Stimulated activated CD4-positive, alpha-beta T cell treated with anti-CD3 and anti-CD28 coated beads, TNF-alpha, amount 100 ng/mL, for 4 hours (primary cell): ENCODE data around the gene SPRR5.

Experiments used
- DNase-seq, 3 experiments: peaks; one replicate each; pipeline ENCODE4 v3.0.0-alpha.2; 2020; ENCODE audit warnings: low read depth in 3 of 3

SPRR5 gene

GRCh38 chr1:152946651-152947256, at the start of gene SPRR5:
Gene SPRR5 (plus strand): TSS chr1:152947206. CDS start chr1:152948555, 1,349 bp downstream.
- no peak for DNase-seq

- DNase-seq, result no peak
Observed at GRCh38 chr1:152899027-152899426, 48.0 kb upstream of the SPRR5 start.

GRCh38 chr1:152899883-152900282, 47.1 kb upstream of the SPRR5 start:
- no peak for DNase-seq

GRCh38 chr1:152901631-152902030, 45.4 kb upstream of the SPRR5 start:
- DNase-seq, result no peak

- no peak for DNase-seq
Observed at GRCh38 chr1:152902636-152903035, 44.4 kb upstream of the SPRR5 start.

GRCh38 chr1:152904688-152905440, 42.1 kb upstream of the SPRR5 start:
- no peak for DNase-seq

- DNase-seq, result no peak
Observed at GRCh38 chr1:152906023-152906565, 40.9 kb upstream of the SPRR5 start.

- no peak for DNase-seq
Observed at GRCh38 chr1:152907686-152908601, 39.1 kb upstream of the SPRR5 start, which contains the start of gene IVL. Gene IVL (plus strand): TSS chr1:152908546. CDS start chr1:152909798, 1,252 bp downstream.

GRCh38 chr1:152909206-152909605, 37.8 kb upstream of the SPRR5 start:
- DNase-seq, result no peak

- no peak for DNase-seq
Observed at GRCh38 chr1:152912471-152912870, 34.5 kb upstream of the SPRR5 start.

- no peak for DNase-seq
Observed at GRCh38 chr1:152912900-152913299, 34.1 kb upstream of the SPRR5 start.

- no peak for DNase-seq
Observed at GRCh38 chr1:152917794-152918193, 29.2 kb upstream of the SPRR5 start.

GRCh38 chr1:152919071-152919470, 27.9 kb upstream of the SPRR5 start:
- no peak for DNase-seq

GRCh38 chr1:152924191-152924590, 22.8 kb upstream of the SPRR5 start:
- no peak for DNase-seq

GRCh38 chr1:152926091-152926490, 20.9 kb upstream of the SPRR5 start:
- no peak for DNase-seq

- no peak for DNase-seq
Observed at GRCh38 chr1:152928671-152929070, 18.3 kb upstream of the SPRR5 start.

- no peak for DNase-seq
Observed at GRCh38 chr1:152932170-152932811, 14.7 kb upstream of the SPRR5 start.

GRCh38 chr1:152933196-152933595, 13.8 kb upstream of the SPRR5 start:
- no peak for DNase-seq

- no peak for DNase-seq
Observed at GRCh38 chr1:152940614-152941013, 6.4 kb upstream of the SPRR5 start.

GRCh38 chr1:152941037-152941711, 5.8 kb upstream of the SPRR5 start:
- no peak for DNase-seq

GRCh38 chr1:152942161-152942560, 4.8 kb upstream of the SPRR5 start:
- no peak for DNase-seq
